HG03432 (cell line): ENCODE measurements around the gene MMD.
A peak's percentile ranks its signal among the peaks of the same experiment; 100 is the strongest.
"Not testable (repeated sequence)": the region's sequence is repeated elsewhere in the genome, so short reads cannot be mapped to it uniquely, and the experiment has no call there.

ENCODE experiments used
- ATAC-seq: cut with Tn5 transposase; IDR thresholded peaks from one replicate; pipeline ENCODE4 v1.9.1; 2021; ENCODE audit warnings: mild to moderate bottlenecking, moderate library complexity; ENCODE audit not compliant: unreplicated experiment

Gene MMD

GRCh38 chr17:55423535-55423934 is 1.9 kb upstream of the MMD start:
- ATAC-seq: no peak

GRCh38 chr17:55422828-55423164 is 1.2 kb upstream of the MMD start:
- ATAC-seq: not testable (repeated sequence)

- ATAC-seq: no peak
These were observed 858 bp downstream of the MMD start for GRCh38 chr17:55420776-55421178.

GRCh38 chr17:55420067-55420775 is 1.4 kb downstream of the MMD start:
- ATAC-seq: peak; percentile 27

- ATAC-seq: no peak
These were observed 3.0 kb downstream of the MMD start for GRCh38 chr17:55418369-55419268.

GRCh38 chr17:55417411-55418268 is 4.0 kb downstream of the MMD start:
- no peak for ATAC-seq

- no peak for ATAC-seq
These were observed 5.1 kb downstream of the MMD start for GRCh38 chr17:55416470-55417052.

GRCh38 chr17:55416000-55416399 is 5.6 kb downstream of the MMD start:
- ATAC-seq: no peak

- no peak for ATAC-seq
These were observed 6.7 kb downstream of the MMD start for GRCh38 chr17:55414983-55415382.

GRCh38 chr17:55413825-55414489 is 7.7 kb downstream of the MMD start:
- no peak for ATAC-seq

GRCh38 chr17:55411463-55411855 is 10.2 kb downstream of the MMD start:
- ATAC-seq: no peak

GRCh38 chr17:55410722-55411462 is 10.7 kb downstream of the MMD start:
- ATAC-seq: no peak

GRCh38 chr17:55409030-55409800 is 12.4 kb downstream of the MMD start:
- ATAC-seq: no peak

GRCh38 chr17:55407641-55408566 is 13.7 kb downstream of the MMD start:
- no peak for ATAC-seq

GRCh38 chr17:55405600-55405999 is 16.0 kb downstream of the MMD start:
- ATAC-seq: no peak

GRCh38 chr17:55404197-55404596 is 17.4 kb downstream of the MMD start:
- ATAC-seq: not testable (repeated sequence)

- no peak for ATAC-seq
These were observed 19.3 kb downstream of the MMD start for GRCh38 chr17:55402374-55402773.

- no peak for ATAC-seq
These were observed 22.9 kb downstream of the MMD start for GRCh38 chr17:55398689-55399088.
